Neural cell (in vitro differentiated cells): ENCODE measurements around the gene CCL19. TPM values are rescaled to one million over a fixed set of nuclear protein-coding genes. Genes with fewer than 3 reads are reported as not detected.

Experiments
- H2AFZ ChIP-seq: fragments of 200-600, 300-800 bp; sonication (generic), shearing (Covaris generic); 2 replicates; pipeline ENCODE4 v1.6.0; 2014; ENCODE audit warnings: low read depth, mild to moderate bottlenecking, antibody characterized with exemption, low read length, moderate library complexity
- H3F3A ChIP-seq: fragments of 200-600 bp; shearing (Covaris generic); 2 replicates; pipeline ENCODE4 v1.6.1; 2016; ENCODE audit warnings: mild to moderate bottlenecking, moderate library complexity, mixed read lengths, antibody characterized with exemption, low read length; ENCODE audit not compliant: insufficient read depth, poor library complexity, severe bottlenecking
- H3K27ac ChIP-seq: fragments of 200-600, 300-800 bp; sonication (generic), shearing (Covaris generic); 2 replicates; pipeline ENCODE4 v1.5.1; 2014; ENCODE audit warnings: mild to moderate bottlenecking, low read length, moderate library complexity
- H3K27me3 ChIP-seq: fragments of 300-800, 200-600 bp; sonication (generic), shearing (Covaris generic); 2 replicates; pipeline ENCODE4 v1.6.0; 2014; ENCODE audit warnings: mild to moderate bottlenecking, low read depth, low read length, moderate library complexity; ENCODE audit not compliant: insufficient read depth
- H3K36me3 ChIP-seq: fragments of 300-800, 200-600 bp; sonication (generic), shearing (Covaris generic); 2 replicates; pipeline ENCODE4 v1.5.1; 2014; ENCODE audit warnings: mild to moderate bottlenecking, antibody characterized with exemption, low read length, moderate library complexity; ENCODE audit not compliant: insufficient read depth
- H3K4me2 ChIP-seq: fragments of 300-800, 200-600 bp; sonication (generic), shearing (Covaris generic); 2 replicates; pipeline ENCODE4 v1.6.0; 2014; ENCODE audit warnings: mild to moderate bottlenecking, low read length
- H3K4me3 ChIP-seq: fragments of 300-800, 200-600 bp; sonication (generic), shearing (Covaris generic); 2 replicates; pipeline ENCODE4 v1.5.1; 2014; ENCODE audit warnings: mild to moderate bottlenecking, low read length, moderate library complexity
- H3K79me2 ChIP-seq: fragments of 200-600 bp; shearing (Covaris generic); replicated peaks from 2 replicates; pipeline ENCODE4 v1.6.0; 2014; ENCODE audit warnings: mild to moderate bottlenecking, low read length, moderate library complexity; ENCODE audit not compliant: insufficient read depth
- H3K9ac ChIP-seq: fragments of 300-800, 200-600 bp; sonication (generic), shearing (Covaris generic); 2 replicates; pipeline ENCODE4 v1.6.1; 2016; ENCODE audit warnings: mild to moderate bottlenecking, low read length, mixed read lengths
- H3K9me2 ChIP-seq: fragments of 200-600 bp; shearing (Covaris generic); 2 replicates; pipeline ENCODE4 v1.6.1; 2016; ENCODE audit warnings: mild to moderate bottlenecking, low read length, mixed read lengths; ENCODE audit not compliant: insufficient read depth
- H3K9me3 ChIP-seq: fragments of 200-600, 300-800 bp; sonication (generic), shearing (Covaris generic); 2 replicates; pipeline ENCODE4 v1.6.1; 2016; ENCODE audit warnings: mild to moderate bottlenecking, mixed run types, low read length, moderate library complexity, mixed read lengths
- H4K20me1 ChIP-seq: fragments of 200-600 bp; shearing (Covaris generic); 2 replicates; pipeline ENCODE4 v1.6.1; 2016; ENCODE audit warnings: mild to moderate bottlenecking, mixed run types; ENCODE audit not compliant: insufficient read depth
- EP300 ChIP-seq: fragments of 450-650 bp; conservative IDR thresholded peaks from 2 replicates; pipeline ENCODE4 v1.6.1; 2014; ENCODE audit warnings: antibody characterized with exemption, mild to moderate bottlenecking, moderate library complexity; ENCODE audit not compliant: poor library complexity, severe bottlenecking
- EZH2 ChIP-seq: fragments of 200-600, 300-800 bp; shearing (Covaris generic), sonication (generic); IDR thresholded peaks from 2 replicates; pipeline ENCODE4 v1.6.1; 2014; ENCODE audit warnings: antibody characterized with exemption, low read length, borderline replicate concordance, mild to moderate bottlenecking; ENCODE audit not compliant: insufficient read depth, poor library complexity, severe bottlenecking
- MXI1 ChIP-seq: fragments of 450-650 bp; conservative IDR thresholded peaks from 2 replicates; pipeline ENCODE4 v1.6.1; 2014; ENCODE audit warnings: antibody characterized with exemption, mild to moderate bottlenecking; ENCODE audit not compliant: poor library complexity, severe bottlenecking
- POLR2AphosphoS5 ChIP-seq: IDR thresholded peaks from 2 replicates; pipeline ENCODE4 v1.6.1; 2012
- RAD21 ChIP-seq: fragments of 450-650 bp; conservative IDR thresholded peaks from 2 replicates; pipeline ENCODE4 v1.6.1; 2014; ENCODE audit warnings: antibody characterized with exemption, mild to moderate bottlenecking, moderate library complexity
- SMC3 ChIP-seq: fragments of 450-650 bp; conservative IDR thresholded peaks from 2 replicates; pipeline ENCODE4 v1.6.1; 2014; ENCODE audit warnings: antibody characterized with exemption, mild to moderate bottlenecking, moderate library complexity; ENCODE audit not compliant: poor library complexity
- TAF1 ChIP-seq: IDR thresholded peaks from 2 replicates; pipeline ENCODE4 v1.6.1; 2012; ENCODE audit warnings: low read depth
- polyA plus RNA-seq: library from polyadenylated mRNA; depleted of rRNA; stranded (reverse); fragments of >200 nt; gene quantifications from 2 replicates; pipeline ENCODE4 v1.2.3, GENCODE V29; 2014
- TF ChIP-seq, protein P1 (sequence below): fragments of 450-650 bp; IDR thresholded peaks from 2 replicates; pipeline ENCODE4 v1.5.1; 2014; ENCODE audit warnings: antibody characterized with exemption, mild to moderate bottlenecking, moderate library complexity; ENCODE audit not compliant: poor library complexity, severe bottlenecking
- TF ChIP-seq, protein P2 (sequence below): IDR thresholded peaks from 2 replicates; pipeline ENCODE4 v1.6.1; 2012; ENCODE audit warnings: borderline replicate concordance

The CCL19 gene
- polyA plus RNA-seq, 1 donor from 2014 or later, result not detected

DNA sequence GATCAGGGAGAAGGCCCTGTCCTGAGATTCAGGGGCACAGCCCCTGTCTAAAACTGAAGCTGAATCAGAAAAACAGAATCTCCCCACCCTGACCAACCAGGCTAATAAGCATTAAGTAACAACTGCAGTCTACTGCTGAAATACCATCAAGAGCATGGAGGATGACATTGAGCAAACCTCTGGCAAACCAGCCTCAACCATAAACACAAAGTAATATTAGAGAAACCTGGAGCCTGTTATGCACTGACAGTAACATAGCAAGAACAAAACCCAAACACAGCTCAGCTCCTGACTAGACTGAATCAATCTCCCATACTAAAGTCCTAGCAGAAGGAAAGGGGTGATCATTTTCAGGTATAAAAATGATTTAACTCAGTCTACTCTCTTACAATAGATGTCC lies 43.6 kb upstream of the CCL19 start:
- Histone ChIP-seq H3K4me2 (no peak overlapping the region), H3F3A (no peaks in the 10 kb centered on the region), H3K36me3 (no peaks in the 10 kb centered on the region), H4K20me1 (no peaks in the 10 kb centered on the region), H2AFZ (no peak overlapping the region), H3K79me2 (no peaks in the 10 kb centered on the region), H3K9me3 (no peaks in the 10 kb centered on the region), H3K27ac (no peak overlapping the region), H3K27me3 (no peaks in the 10 kb centered on the region), H3K9ac (no peak overlapping the region), H3K4me3 (no peak overlapping the region), H3K9me2 (no peaks in the 10 kb centered on the region)
- TF ChIP-seq TAF1 (no peak), EP300 (no peak)

DNA sequence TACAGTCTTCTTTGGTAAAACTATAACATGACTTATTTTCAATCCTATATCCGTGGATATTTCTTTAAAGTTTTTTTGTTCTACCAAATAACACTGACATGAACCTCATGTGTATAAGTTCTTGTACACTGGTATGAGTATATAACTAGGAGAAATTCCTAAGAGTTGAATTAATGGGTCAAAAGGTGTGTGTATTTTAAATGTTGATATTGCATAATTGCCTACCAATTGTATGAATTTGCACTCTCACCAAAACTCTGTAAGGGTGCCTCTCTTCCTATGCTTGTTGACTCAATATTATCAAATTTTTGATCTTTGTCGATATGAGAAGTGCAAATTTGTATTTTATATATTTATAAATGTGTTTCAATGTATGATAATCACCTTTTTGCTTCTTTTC lies 41.8 kb upstream of the CCL19 start:
- Histone ChIP-seq H3K27me3 (no peaks in the 10 kb centered on the region), H3K4me2 (no peak overlapping the region), H3K79me2 (no peaks in the 10 kb centered on the region), H3K9me2 (no peaks in the 10 kb centered on the region), H3K36me3 (no peaks in the 10 kb centered on the region), H3K9ac (no peak overlapping the region), H3K9me3 (no peaks in the 10 kb centered on the region), H3K4me3 (no peak overlapping the region), H3K27ac (no peak overlapping the region), H3F3A (no peaks in the 10 kb centered on the region), H4K20me1 (no peaks in the 10 kb centered on the region), H2AFZ (no peak overlapping the region)
- TF ChIP-seq POLR2AphosphoS5, result no peak
- TF ChIP-seq, protein P1, sequence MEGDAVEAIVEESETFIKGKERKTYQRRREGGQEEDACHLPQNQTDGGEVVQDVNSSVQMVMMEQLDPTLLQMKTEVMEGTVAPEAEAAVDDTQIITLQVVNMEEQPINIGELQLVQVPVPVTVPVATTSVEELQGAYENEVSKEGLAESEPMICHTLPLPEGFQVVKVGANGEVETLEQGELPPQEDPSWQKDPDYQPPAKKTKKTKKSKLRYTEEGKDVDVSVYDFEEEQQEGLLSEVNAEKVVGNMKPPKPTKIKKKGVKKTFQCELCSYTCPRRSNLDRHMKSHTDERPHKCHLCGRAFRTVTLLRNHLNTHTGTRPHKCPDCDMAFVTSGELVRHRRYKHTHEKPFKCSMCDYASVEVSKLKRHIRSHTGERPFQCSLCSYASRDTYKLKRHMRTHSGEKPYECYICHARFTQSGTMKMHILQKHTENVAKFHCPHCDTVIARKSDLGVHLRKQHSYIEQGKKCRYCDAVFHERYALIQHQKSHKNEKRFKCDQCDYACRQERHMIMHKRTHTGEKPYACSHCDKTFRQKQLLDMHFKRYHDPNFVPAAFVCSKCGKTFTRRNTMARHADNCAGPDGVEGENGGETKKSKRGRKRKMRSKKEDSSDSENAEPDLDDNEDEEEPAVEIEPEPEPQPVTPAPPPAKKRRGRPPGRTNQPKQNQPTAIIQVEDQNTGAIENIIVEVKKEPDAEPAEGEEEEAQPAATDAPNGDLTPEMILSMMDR, result no peak
- TF ChIP-seq, protein P2, sequence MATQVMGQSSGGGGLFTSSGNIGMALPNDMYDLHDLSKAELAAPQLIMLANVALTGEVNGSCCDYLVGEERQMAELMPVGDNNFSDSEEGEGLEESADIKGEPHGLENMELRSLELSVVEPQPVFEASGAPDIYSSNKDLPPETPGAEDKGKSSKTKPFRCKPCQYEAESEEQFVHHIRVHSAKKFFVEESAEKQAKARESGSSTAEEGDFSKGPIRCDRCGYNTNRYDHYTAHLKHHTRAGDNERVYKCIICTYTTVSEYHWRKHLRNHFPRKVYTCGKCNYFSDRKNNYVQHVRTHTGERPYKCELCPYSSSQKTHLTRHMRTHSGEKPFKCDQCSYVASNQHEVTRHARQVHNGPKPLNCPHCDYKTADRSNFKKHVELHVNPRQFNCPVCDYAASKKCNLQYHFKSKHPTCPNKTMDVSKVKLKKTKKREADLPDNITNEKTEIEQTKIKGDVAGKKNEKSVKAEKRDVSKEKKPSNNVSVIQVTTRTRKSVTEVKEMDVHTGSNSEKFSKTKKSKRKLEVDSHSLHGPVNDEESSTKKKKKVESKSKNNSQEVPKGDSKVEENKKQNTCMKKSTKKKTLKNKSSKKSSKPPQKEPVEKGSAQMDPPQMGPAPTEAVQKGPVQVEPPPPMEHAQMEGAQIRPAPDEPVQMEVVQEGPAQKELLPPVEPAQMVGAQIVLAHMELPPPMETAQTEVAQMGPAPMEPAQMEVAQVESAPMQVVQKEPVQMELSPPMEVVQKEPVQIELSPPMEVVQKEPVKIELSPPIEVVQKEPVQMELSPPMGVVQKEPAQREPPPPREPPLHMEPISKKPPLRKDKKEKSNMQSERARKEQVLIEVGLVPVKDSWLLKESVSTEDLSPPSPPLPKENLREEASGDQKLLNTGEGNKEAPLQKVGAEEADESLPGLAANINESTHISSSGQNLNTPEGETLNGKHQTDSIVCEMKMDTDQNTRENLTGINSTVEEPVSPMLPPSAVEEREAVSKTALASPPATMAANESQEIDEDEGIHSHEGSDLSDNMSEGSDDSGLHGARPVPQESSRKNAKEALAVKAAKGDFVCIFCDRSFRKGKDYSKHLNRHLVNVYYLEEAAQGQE, result no peak
- no peak for TF ChIP-seq SMC3
- TF ChIP-seq RAD21, result no peak
- TF ChIP-seq MXI1, result no peak
- TF ChIP-seq EZH2, result no peak
- no peak for TF ChIP-seq TAF1
- TF ChIP-seq EP300, result no peak

DNA sequence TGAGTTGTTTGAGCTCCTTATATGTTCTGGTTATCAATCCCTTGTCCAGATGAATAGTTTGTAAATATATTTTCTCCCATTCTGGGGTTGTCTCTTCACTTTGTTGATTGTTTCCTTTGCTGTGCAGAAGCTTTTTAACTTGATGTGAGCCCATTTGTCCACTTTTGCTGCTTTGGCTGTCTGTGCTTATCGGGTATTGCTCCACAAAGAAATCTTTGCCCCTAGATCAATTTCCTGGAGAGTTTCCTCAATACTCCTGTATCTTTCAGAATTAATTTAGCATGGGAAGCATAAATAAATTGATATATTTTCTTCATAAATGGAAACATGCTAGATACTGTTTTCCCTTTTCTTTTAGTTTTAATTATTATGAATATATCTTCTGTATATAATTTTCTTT lies 41.4 kb upstream of the CCL19 start:
- Histone ChIP-seq H3K27ac (no peak overlapping the region), H3K27me3 (no peaks in the 10 kb centered on the region), H3F3A (no peaks in the 10 kb centered on the region), H3K9me3 (no peaks in the 10 kb centered on the region), H4K20me1 (no peaks in the 10 kb centered on the region), H3K79me2 (no peaks in the 10 kb centered on the region), H3K36me3 (no peaks in the 10 kb centered on the region), H3K4me2 (no peak overlapping the region), H2AFZ (no peak overlapping the region), H3K9me2 (no peaks in the 10 kb centered on the region), H3K4me3 (no peak overlapping the region), H3K9ac (no peak overlapping the region)
- no peak for TF ChIP-seq TAF1
- TF ChIP-seq, protein P1, result no peak
- TF ChIP-seq MXI1, result no peak
- TF ChIP-seq POLR2AphosphoS5, result no peak
- TF ChIP-seq RAD21, result no peak
- no peak for TF ChIP-seq EZH2
- no peak for TF ChIP-seq SMC3
- TF ChIP-seq EP300, result no peak
- TF ChIP-seq, protein P2, result no peak
